ENCODE results near the gene PFAS.
"Not testable (repeated sequence)": the region's sequence is repeated elsewhere in the genome, so short reads cannot be mapped to it uniquely, and the experiment has no call there.

Gene PFAS, protein sequence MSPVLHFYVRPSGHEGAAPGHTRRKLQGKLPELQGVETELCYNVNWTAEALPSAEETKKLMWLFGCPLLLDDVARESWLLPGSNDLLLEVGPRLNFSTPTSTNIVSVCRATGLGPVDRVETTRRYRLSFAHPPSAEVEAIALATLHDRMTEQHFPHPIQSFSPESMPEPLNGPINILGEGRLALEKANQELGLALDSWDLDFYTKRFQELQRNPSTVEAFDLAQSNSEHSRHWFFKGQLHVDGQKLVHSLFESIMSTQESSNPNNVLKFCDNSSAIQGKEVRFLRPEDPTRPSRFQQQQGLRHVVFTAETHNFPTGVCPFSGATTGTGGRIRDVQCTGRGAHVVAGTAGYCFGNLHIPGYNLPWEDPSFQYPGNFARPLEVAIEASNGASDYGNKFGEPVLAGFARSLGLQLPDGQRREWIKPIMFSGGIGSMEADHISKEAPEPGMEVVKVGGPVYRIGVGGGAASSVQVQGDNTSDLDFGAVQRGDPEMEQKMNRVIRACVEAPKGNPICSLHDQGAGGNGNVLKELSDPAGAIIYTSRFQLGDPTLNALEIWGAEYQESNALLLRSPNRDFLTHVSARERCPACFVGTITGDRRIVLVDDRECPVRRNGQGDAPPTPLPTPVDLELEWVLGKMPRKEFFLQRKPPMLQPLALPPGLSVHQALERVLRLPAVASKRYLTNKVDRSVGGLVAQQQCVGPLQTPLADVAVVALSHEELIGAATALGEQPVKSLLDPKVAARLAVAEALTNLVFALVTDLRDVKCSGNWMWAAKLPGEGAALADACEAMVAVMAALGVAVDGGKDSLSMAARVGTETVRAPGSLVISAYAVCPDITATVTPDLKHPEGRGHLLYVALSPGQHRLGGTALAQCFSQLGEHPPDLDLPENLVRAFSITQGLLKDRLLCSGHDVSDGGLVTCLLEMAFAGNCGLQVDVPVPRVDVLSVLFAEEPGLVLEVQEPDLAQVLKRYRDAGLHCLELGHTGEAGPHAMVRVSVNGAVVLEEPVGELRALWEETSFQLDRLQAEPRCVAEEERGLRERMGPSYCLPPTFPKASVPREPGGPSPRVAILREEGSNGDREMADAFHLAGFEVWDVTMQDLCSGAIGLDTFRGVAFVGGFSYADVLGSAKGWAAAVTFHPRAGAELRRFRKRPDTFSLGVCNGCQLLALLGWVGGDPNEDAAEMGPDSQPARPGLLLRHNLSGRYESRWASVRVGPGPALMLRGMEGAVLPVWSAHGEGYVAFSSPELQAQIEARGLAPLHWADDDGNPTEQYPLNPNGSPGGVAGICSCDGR (N-terminal part only)

DNA sequence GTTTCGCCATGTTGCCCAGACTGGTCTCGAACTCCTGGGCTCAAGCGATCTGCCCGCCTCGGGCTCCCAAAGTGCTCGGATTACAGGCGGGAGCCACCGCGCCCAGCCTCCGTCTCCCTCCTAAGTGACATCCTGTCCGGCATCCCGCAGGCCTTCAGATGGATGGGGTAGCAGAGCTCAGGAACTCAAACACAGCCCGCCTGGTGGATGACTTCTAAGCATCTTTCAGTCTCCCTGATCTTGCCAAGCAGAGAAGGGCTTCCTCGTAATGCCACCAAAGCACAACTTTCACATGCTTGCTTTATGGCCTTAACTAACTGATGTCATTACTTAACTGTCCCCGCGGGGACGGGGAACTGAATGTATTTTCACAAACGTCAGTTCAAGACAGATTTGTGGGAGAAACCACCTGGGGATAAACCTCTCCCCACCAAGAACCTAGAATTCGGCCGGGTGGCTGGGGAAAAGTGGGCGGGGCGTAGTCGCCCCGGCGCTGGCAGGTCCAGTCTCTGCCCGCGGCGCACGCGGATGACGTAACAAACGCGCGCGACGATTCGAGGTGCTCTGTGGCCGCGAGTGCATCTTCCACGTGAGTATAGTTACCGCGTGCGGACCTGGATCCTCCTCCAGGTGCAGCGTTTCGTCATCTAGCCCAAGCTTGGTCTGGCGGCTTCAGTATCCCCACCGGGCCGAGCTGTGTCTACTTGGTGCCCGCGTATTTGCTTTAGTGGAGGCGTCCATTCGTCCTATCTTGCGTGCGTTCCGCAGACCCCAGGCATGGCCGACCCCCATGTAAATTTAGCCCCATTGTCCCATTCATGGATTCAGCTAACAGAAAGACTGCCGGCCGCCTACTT is at the start of gene PFAS:
PFAS (plus strand) TSS at position 539 of the 857 bp plus-strand sequence. CDS start 4,649 bp downstream, outside the sequence.
- DNase-seq: peak; percentile 97

DNA sequence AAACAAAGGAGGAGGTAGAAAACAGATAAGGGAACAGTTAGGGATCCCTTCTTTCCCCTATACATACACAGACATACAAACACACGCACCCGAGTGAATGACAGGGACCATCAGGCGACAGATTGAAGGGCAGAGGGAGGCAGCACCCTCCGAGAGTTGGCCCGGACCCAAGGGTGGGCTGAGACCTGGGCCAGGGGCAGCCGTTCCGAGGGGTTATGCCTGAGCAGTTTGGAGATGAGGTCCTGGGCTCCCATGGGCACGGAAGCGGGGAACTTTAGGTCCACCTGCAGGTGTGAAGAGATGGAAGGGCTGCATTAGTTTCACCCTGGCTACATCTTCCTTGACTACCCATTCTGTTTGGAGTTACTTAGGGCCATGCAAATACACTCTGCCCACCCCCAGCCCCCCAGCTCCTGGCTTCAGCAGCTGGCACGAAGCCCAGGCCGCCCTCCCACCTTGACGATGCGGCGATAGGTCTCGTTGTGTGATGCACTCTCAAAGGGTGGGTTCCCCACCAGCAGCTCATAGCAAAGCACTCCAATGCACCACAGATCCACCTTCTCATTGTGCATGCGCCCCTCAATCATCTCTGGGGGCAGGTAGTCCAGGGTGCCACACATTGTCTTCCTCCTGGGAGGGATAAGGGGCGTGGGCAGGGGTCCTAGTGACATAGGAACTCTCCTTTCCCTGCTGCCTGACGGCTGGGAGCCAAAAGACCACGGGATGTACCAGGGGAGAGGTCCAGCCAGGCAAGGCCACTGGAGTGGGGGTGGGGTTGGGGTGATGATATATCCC is 44.1 kb upstream of the PFAS start:
- no peak for DNase-seq

DNA sequence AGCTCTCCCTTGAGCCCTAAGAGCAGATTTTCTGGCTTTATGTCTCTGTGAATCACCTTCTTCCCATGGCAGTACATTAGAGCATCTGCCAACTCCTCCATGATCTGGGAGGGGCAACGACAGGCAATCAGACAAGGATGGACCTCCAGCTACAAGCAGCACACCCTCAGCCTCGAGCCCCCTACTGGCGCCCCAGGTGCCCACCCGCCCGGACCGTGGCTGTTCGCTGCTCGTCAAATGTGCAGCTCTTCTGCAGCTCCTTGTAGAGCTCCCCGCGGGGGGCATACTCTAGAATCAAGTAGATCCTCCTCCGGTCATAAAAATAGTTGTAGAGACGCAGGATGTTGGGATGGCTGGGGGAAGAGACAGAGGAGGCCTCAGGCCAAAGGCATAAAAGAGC is 42.6 kb upstream of the PFAS start:
- DNase-seq: peak; percentile 56

DNA sequence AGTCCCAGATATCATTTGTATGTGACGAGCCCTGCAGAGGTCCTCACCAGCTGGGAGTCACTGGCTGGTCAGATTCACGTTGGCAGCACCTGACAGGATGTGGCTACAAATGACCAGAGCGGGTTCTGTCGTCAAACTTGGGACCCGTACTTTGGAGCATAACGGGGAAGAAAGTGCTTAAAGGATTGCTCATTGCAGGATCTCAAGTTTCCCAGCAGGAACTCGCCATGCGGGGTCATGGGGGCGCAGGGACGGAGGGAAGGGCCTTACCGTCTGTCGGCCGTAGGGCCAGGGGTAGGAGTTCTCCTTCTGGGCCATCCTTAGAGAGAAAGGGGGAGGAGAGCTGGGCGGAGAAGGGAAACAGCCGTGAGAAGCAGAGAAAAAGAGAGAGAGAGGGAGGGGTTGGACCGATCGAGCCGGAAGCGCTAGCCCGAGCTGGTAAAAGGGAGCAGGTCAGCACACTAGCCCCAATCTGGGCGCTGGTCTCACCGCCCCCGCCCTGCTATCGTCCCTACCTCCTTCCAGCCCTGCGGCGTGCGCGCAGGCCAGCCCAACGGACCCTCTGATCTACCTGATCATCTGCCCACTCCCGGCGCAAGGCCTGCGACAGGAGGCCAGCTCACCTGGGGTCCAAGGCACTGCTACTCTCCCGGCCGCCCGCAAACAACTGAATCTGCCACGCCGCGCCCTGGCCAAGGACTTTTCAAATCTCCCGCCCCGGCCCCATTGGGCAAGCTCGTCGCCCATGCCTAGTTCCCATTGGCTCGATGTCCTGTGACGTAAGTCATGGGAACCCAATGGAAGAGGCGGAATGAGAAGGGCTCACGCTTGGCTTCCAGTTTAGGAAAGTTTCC is 39.0 kb upstream of the PFAS start, which contains the start of gene AURKB:
AURKB (minus strand) TSS at position 669 of the 854 bp plus-strand sequence; CDS start at position 318, 351 bp downstream.
- peak; percentile 99 for DNase-seq

DNA sequence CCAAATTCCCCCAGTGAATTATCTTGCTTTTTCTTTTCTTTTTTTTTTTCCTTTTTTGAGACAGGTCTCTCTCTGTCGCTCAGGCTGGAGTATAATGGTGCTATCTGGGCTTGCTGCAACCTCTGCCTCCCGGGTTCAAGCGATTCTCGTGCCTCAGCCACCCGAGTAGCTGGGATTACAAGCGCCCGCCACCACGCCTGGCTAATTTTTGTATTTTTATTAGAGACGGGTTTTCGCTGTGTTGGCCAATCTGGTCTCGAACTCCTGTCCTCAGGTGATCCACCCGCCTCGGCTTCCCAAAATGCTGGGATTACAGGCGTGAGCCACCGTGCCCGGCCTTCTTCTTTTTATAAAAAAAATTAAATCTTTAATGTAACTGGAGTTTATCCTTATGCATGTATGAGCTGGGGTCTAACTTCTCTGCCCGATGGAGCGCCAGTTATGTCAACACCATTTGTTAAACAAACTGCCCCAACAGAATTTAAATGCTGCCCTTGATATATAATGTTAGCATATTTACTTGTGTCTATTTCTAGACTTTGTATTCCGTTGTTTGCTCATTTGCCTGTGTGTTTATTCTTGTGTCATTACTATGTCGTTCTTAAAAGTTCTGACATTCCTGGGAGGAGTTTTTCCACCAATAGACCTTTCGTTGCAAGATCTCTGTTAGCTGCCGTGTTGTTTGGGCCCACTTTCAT is 38.2 kb upstream of the PFAS start:
- DNase-seq: peak; percentile 43

DNA sequence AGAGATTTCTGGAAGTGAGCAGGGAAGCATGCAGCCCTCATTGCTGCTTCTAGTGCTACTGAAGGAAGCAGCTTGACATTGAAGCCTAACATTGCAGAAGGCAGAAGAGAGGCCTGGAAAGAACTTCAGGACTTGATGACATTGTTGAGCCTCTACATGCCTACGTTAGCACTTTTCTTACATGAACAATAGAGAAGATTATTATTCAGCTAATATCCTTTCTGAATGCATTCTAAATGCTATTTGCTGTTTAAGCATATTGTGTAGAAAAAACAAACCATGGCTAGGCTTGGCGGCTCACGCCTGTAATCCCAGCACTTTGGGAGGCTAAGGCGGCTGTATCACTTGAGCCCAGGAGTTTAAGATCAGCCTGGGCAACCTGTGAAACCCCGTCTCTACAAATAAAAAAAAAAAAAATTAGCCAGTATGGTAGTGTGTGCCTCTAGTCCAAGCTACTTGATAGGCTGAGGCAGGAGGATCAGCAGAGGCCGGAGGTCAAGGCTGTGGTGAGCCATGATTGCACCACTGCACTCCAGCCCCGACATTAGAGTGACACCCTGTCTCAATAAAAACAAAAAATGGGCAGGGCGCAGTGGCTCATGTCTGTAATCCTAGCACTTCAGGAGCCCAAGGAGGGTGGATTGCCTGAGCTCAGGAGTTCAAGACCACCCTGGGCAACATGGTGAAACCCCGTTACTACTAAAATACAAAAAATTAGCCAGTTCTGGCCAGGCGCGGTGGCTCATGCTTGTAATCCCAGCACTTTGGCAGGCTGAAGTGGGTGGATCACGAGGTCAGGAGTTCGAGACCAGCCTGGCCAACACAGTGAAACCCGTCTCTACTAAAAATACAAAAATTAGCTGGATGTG is 36.5 kb upstream of the PFAS start:
- peak; percentile 63 for DNase-seq

DNA sequence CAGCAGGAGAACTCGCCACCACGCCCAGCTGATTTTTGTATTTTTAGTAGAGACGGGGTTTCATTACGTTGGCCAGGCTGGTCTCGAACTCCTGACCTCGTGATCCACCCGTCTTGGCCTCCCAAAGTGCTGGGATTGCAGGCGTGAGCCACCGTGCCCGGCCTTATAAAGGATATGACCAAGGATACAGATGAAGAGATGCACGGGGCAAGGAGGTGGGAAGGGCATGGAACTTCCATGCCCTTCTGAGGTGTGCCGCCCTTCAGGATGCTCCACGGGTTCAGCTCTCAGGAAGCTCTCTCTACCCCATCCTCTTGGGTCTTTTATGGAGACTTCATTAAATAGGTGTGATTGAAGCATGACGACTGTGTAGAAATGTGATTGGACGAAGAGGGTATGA is 35.1 kb upstream of the PFAS start:
- not testable (repeated sequence) for DNase-seq

DNA sequence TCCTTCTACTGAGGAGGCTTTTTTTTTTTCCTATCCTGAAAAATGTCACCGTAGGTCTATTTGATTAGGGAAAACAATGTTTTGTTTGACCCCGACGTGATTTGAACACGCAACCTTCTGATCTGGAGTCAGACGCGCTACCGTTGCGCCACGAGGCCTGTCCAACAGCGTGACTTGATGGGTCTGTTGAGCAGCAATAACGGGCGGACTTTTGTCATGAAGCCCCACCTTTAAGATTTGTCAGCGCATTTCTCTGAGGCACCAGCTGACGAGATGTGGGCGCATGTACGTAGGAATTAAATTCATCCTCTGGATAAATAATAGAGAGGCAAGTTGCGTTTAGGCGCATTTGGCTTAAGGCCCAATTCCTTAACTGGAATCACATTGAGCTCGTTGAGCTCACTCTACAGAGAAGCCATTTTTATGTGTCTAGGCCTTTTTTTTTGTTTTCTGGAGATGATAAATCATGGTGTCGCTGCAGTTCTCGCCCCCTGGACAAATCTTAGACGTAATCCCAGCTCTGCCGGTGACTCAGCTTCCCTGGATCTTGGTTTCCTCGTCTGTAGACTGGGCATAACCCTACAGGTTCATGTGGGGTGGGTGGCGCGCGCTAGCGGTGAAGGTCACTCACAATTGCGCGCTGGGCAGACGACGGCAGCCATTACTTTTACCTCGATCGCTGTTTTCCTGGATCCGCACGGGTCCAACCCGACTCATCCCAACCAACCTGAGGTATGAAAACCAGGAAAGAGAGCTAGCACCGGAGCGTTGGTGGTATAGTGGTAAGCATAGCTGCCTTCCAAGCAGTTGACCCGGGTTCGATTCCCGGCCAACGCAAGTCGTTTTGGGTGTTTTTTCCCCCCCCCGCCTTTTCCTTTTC is 28.1 kb upstream of the PFAS start:
- DNase-seq: peak; percentile 98

DNA sequence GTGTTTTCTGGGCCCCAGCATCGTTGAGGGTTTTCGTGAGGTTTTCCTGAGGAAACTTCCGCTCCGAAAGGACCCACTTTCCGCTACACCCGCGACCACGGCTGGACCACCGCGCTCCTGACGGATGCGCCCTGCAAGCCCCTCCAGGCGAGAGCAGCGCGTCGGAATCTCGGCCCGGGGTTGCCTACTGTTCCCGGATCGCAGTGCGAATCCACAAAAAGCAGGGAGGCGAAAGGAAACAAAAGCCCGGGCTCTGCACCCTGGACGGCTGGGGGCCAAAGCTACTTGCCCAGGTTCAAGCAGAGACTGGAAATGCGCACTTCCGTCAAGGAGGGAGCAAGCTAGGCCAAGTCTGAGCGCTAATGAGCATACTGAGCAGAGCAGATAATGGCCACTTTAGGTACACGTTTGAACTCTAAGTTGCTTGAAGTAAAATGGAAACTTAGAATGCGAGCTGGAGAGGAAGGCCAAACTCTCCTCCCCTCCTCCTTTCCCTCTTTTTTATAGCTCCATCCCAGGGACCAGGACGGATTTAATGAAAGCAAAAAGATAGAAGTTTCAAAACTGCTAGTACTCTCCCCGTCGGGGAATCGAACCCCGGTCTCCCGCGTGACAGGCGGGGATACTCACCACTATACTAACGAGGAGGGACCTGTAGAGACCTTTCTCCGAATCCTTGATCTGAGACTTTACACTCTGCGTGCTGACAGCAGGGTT is 27.3 kb upstream of the PFAS start:
- DNase-seq: peak; percentile 96

DNA sequence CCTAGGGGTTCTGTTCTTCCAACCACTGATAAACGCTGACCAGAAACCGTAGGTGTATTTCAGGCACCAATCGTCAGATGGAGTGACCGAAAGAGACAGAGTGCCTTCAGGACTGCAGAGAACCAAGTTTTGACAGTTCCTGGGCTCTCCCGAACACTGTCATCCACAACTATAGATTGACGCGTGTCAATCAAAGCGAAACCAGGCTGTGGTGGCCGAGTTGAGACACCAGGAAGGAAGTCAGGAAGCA is 26.8 kb upstream of the PFAS start:
- DNase-seq: no peak

DNA sequence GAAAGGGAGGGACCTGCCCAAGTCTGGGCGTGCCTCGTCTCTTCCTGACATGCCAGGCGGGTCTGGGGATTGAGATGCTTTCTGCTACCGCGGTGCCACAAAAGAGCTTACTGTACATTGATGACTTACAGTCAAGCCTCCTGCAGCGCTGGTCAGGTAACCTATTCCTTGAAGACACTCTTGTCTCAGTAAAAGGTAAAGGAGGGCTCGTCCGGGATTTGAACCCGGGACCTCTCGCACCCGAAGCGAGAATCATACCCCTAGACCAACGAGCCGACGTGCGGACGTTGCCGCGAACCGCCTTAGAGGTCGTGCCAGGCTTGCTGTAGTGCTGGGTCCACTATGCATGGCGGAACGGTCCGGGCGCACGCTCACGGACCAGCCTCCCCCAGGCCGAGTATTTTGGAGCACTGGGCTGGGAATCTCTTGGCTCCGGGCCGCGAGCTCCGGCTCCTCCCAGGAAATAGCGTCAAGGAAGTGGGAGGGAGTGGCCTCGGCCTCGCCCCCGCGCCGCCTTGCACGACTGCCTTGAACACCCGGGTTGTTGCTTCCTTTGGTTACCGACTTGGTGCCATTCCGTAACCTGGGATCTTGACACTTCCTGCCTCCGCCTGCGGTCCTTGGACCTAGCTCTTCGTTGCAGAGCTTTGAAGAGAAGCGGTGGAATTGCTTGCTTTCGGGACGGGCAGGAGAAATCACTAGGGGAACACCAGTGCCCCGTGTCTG is 26.3 kb upstream of the PFAS start:
- DNase-seq: peak; percentile 98

DNA sequence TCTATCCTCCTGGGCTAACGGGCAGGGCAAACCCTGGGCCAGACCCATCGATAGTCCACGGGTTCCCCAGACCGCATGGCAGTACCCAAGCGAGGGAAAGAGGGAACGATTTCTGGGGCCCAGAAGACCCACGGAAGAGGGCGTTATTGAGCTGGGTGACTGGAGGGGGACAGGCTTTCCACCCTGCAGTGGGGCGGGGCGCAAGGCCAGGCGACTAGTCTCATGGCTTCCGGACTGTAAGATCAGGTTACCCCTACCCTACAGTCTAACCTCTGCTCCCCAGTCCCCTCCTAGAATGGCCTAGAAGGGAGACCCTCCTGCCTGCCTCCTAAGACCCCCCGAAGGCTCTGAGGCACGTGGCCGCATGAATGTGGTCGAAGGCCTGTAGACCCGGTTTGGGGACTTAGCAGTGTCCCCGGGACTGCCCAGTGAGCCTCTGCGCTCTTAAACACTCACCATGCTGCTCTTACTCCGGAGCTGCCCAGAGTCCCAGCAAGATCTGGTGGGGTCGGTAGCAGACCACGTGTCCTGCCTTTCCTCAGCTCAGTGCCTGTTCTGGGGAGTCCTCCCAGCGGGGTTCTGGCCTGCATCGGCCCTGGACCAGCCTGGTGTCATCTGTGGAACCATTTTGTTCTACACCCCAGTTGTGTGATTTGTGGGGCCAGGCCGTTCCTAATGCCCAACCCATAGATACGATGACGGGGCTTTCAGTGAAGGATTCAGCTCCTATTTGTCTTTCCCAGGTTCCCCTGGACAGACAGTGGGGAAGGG is 25.5 kb upstream of the PFAS start:
- peak; percentile 89 for DNase-seq

DNA sequence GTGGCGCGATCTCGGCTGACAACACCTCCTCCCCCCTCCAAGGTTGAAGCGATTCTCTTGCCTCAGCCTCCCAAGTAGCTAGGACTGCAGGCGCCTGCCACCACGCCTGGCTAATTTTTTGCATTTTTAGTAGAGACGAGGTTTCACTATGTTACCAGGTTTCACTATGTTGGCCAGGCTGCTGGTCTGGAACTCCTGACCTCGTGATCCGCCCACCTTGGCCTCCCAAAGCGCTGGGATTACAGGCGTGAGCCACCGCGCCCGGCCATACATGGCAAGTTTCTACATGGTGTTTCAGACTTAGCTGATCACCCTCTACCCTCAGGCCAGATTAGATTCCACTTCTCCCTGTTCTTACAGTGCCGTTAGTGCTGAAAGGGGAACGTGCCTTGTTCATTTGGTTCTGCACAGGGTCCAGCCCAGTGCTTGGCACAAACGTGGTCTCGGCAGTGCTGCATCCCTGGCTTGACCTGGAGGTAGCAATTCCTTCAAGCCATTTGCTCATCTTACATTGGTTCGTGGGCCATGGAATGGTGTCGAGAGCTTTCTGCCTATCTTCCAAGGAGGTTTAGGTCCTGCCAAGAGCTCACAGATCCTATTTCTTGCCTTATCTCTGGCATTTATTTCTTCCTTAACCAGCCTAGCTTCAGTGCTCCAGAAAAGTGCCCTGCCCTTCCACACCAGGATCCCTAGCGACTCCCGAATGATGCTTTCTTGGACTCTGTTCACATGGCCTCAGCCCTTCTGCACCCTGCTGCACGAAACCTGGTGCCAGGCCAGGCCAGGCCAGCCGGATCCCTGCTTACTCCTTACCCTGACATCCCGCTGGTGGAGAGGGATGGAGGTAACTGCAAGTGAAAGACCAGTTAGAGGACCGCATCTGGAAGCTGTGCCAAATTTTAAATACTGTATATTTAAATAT is 23.9 kb upstream of the PFAS start:
- DNase-seq: peak; percentile 47
